ENCODE measurements around the gene TECR. TPM values are rescaled to one million over a fixed set of nuclear protein-coding genes. Genes with fewer than 3 reads are reported as not detected.
A peak's percentile ranks its signal among the peaks of the same experiment; 100 is the strongest.

TECR gene
- total RNA-seq, 2 donors from 2014 or later, result 85.7 to 108 TPM

DNA sequence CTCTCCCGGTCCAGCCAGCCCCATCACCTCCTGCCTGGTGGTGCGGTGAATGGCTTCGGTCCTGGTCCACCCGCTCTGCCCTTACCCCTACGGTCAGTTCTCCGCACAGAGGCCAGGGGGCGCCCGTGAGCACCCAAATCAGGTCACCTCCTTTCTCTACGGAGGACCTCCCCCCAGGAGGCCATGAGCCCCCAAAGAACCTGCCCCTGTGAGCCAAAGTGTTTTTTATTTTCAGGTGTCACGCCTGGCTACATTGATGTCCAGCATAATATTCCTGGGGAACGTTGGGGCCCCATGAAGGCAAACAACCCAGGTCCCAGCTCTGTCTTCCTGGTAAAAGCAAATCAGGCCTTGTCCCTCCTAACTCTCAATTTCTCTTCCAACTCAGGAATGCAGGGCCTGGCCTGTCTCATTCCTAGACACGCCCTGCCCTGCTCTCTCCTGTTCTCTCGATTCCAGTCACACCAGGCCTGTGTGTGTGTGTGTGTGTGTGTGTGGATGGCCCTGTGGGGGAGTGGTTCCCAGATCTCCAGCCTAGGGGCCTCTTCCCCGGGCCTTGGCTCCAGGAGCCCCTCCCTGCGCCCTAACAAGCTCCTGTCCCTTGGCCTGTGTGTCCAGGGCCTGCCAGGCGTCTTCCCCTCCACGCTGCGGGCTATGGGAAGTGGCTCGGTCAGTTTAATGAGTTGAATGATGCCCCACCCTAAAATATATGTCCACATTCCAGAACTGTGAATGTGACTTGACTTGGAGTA is 23.7 kb upstream of the TECR start:
- peak; percentile 50 for DNase-seq
- intact Hi-C loops (cut with DNase I), result no loop called here
- peak; percentile 31 to 33 for ATAC-seq

DNA sequence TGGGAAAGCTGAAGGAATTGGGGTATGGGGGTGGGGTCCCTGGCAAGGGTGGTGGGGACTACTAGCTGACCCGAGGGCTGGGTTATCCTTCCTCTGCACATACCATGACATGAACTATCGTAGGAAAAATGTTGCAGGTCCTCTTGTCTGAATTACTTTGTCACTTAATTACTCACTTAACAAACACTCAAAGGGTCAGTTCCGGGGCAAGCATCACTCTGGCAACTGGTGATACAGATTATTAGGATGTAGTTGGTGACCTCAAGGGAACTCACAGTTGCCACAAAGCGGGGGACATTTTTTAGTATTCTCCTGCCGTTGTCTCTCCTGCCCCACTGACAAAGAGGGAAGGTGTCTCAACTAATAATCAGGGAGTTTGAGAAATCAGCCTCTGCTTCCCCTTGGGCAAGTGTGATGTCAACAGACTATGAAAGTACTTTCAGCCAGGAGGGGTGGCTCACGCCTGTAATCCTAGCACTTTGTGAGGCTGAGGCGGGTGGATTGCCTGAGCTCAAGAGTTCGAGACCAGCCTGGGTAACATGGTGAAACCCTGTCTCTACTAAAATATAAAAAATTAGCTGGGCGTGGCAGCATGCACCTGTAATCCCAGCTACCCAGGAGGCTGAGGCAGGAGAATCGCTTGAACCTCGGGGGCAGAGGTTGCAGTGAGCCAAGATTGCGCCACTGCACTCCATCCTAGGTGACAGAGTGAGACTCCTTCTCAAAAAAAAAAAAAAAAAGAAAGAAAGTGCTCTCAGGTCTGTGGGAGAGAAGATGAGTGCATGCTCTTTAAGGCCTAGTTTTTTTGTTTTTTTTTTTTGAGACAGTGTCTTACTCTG is 21.5 kb upstream of the TECR start:
- intact Hi-C loops (cut with DNase I), result no loop called here

DNA sequence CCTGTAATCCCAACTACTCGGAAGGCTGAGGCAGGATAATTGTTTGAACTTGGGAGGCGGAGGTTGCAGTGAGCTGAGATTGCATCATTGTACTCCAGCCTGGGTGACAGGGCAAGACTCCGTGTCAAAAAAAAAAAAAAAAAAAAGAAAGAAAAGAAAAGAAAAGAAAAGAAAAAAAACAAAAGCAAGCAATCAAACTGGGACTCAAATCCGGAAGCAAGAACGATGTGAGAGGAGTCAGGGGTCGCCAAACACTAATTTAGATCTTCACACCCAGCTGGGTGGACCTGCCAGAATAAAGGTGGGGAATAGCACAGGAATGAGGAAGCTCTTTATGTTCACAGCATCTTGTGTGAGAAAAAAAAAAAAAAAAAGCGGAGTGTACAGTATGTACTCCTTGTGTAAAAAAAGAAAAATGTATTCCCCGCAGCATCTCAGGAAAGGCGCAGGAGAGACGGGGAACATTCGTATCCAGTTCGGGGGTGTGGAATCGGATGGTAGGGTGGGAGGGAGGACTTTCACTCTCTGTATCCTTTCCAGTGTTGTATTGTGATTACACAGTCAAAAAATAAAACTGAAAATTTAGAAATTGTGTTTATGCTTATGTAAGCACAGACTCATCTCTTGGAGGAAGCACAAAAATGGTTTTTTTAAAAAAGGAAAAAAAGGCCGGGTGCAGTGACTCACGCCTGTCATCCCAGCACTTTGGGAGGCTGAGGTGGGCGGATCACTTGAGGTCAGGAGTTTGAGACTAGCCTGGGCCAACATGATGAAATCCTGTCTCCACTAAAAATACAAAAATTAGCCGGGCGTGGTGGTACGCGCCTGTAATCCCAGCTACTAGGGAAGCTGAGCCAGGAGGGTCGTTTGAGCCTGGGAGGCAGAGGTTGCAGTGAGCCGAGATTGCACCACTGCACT is 18.8 kb upstream of the TECR start:
- DNase-seq, result peak; percentile 56
- peak; percentile 33 to 67 for ATAC-seq
- intact Hi-C loops (cut with DNase I), result no loop called here

More for the DNA sequence above, 21.5 kb upstream of the TECR start:
- ATAC-seq (peak in 1 of 2 donors; percentile 16), DNase-seq (no peak)

DNA sequence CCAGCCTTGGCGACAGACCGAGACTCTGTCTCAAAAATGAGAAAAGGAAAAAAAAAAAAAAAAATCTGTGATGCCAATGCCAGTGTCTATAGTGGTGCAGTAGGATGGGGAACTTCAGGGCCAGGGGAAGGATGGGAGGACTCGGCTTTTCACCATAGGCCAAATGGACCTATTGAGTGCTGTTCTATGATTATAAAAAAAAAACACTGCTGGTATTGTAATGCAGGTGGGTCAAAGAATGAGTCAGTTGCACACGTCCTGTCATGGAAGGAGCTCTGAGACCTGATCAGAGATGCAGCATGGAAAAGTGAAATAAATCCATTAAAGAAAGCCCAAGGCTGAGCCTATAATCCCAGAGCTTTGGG is 18.2 kb upstream of the TECR start:
- peak in 1 of 2 donors; percentile 3 for ATAC-seq
- intact Hi-C loops (cut with DNase I), result no loop called here
- DNase-seq, result no peak

DNA sequence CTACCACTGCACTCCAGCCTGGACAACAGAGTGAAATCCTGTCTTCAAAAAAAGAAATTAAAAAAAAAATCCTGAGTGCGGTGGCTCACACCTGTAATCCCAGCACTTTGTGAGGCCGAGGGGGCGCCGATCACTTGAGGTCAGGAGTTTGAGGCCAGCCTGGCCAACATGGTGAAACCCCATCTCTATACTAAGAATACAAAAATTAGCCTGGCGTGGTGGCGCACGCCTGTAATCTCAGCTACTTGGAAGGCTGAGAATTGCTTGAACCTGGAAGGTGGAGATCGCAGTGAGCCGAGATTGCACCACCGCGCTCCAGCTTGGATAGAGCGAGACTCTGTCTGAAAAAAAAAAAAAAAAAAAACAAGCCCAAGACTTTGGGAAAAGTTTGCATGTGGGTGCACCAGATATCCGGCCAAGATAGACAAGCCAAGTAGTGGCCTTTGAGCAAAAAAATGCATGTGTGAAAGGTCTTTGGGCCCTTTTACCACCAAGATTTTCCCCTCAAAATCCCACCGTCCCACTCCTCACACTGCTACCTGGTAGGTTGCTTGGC is 16.9 kb upstream of the TECR start:
- intact Hi-C loops (cut with DNase I), result no loop called here
- DNase-seq (no peak), ATAC-seq (no peak)

DNA sequence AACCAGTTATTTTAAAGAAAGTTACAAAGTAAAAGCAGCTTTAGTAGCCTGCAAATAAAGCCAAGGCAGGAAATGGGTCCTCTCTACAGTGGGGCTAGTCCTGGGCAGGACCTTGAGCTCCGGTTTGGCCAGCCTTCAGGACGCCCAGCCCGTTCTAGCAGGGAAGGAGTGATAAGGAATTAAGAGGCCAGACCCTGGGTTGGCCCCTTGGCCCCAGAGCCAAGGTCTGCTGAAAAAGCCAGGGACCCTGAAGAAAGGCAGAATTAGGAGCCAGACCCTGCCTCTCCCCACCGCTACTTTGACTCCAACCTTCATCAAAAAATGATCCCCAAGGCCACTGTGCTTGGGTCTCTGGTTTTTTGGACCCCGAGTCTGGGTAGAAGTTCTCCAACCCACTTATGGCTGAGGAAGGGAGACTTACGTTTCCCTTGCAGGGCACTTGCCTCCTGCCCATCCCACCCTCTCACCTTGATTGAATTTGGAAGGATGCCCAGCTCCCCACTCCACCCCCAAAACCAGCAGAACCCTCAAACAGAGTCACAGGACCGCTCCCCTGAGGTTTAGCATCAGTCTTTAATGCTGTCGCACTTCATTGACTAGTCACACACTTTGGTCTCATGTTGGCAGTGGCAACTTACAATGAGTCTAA is 15.1 kb upstream of the TECR start:
- intact Hi-C loops (cut with DNase I), result no loop called here
- no peak for DNase-seq
- no peak for ATAC-seq

DNA sequence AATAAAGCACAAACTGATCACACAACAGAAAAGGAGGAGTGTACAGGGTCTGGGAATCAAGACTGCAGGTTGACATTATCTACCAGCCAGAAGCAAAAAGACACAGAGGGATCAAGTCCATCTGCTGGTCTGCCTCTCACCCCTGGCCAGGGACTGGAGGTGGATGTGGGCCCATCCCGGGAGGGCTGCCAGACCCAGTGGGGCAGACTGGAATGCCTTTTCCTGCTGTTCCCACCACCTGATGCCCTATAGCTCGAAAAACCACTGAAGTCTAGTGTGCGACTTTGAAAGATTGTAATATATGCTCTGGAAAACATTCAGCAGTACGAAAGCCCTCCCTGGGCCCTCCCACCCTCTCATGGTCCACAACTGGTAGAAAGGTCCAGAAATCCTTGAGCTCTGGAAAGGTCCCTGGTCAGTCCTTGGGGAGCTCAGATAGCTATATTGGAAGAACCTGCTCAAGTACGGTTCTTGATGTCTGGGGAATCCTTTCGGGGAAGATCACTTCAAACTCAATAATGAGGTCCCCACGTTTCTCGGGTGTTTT is 13.8 kb upstream of the TECR start:
- intact Hi-C loops (cut with DNase I), result no loop called here
- no peak for ATAC-seq

DNA sequence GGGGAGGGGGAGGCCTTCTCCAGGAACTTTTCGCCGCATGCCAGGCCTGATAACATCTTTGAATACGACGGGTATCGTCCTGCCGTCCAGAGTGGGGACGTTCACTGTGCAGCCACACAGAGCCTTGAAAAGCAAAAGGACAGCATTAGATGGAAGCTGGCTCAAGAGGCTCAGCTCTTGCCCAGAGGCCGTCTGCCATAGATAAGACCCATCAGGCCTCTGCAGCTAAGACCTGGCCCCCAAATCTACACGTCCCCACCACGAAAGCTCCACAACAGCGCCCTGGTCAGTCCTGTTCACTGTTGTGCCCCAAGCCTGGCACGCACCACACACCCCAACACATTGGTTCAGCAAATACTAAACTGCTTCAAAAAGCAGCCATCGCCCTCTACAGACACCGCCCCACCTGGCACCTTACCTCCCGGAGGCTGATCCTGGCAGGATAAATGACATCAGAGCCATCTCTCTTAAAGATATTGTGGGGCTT is 13.3 kb upstream of the TECR start:
- intact Hi-C loops (cut with DNase I), result no loop called here
- DNase-seq (no peak), ATAC-seq (no peak)

More for the DNA sequence above, 13.8 kb upstream of the TECR start:
- DNase-seq, result no peak

DNA sequence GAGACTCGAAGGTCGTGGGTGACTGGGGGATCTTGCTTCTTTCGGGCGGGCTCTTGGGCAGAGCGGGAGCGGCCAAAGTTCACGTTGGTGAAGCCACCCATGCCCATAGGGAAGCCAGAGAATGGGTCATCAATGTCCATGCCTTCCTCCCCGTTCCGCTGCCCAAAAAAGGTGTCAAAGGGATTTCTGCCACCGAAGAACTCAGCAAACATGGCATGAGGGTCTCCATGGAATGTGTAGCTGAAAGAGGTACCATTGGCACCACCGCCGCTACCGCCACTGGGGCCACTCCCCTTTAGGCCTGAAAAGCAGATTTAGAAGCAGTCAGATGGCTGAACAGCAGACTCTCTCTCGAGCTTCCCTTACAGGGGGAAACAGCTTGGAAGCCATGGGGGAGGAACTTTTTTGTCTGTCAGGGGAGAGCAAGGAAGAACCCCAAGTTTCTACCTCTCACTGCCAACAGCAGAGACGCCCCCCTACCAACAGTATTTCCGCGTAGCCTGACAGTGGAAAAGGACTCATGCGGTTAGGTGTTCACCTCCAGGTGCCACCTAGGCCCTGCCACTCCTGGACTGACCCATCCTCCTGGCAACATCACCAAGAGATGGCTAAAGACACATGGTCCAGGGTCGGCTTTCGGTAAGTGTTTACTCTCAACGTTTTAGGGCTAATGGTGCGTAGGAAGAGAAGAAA is 12.5 kb upstream of the TECR start:
- DNase-seq (no peak), ATAC-seq (no peak)
- intact Hi-C loops (cut with DNase I), result no loop called here

DNA sequence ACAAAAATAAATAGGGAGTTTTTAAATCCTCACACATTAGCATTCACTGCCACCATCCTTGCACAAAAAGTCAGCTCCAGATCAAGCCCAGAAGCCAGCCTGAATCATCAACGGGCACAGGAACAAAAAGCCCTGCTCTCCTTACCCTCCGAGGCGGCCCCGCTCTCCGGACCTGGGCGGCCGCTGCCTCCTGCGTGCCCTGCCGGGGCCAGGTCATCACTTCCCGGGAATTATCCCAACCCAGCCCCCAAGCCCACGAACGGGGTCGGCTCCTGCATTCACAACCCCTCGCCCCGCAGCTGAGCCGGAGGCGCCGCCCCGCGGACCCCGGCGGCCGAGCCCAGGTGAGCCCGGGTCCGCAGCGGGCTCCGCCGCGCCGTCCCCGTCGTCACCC is 12.0 kb upstream of the TECR start:
- DNase-seq (peak; percentile 56), ATAC-seq (peak; percentile 0 to 1)
- intact Hi-C loops (cut with DNase I), result no loop called here

DNA sequence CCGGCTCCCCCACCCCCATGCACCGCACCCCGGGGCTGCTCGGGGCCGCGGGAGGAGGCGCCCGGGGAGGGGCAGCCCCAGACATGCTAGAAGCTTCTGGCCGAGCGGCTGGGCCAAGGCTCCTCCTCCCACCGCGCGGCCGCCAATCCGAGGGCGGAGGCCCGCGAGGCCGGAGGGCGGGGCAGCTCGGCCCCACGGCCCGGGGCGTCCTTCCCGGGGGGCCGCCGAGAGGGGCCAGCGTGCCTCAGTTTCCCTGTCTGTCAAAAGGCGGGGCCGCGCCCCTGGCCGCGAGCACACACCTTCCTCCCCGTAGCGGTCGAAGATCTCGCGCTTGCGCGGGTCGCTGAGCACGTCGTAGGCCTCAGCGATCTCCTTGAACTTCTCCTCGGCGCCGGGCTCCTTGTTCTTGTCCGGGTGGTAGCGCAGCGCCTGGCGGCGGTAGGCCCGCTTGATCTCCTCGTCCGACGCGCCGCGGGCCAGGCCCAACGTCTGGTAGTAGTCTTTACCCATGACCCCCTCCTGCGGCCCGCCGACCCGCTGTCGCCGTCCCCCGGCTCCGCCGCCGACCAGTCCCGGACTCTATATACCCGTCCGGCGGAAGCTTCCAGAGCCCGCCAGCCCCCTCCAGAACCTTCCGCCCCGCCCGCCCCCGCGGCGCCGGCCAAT is 11.4 kb upstream of the TECR start, which contains the start of gene DNAJB1:
TSS of gene DNAJB1 (minus strand) at position 558 of the 666 bp plus-strand sequence. CDS start at position 510, 48 bp downstream.
- DNase-seq, result peak; percentile 85
- intact Hi-C loops (cut with DNase I), result no loop called here
- peak; percentile 86 to 91 for ATAC-seq

DNA sequence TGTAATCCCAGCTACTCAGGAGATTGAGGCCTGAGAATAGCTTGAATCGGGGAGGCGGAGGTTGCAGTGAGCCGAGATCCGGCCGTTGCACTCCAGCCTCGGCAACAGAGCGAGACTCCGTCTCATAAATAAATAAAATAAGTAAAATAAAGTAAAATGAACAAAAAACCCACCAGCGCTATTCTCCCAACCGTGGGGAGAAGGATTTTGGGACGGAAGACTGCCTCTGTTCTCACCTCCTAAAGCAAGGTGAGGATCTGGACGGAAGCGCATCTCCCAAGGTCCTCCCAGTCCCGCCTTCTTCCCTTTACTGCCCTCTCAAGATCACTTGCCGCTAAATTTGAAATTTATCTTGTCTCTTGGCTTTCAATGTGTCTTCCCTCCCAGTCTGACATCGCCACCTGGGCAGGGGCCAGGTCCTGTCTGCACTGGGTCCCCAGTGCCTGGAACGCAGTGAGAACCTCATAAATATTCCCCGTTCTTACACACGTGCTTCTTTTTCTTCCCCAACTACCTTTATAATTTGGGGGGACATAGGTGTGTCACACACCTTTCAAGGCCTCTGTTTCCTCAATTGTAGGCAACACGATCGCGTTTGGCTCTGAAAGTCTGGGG is 10.0 kb upstream of the TECR start:
- no peak for DNase-seq
- no peak for ATAC-seq
- intact Hi-C loops (cut with DNase I), result no loop called here

DNA sequence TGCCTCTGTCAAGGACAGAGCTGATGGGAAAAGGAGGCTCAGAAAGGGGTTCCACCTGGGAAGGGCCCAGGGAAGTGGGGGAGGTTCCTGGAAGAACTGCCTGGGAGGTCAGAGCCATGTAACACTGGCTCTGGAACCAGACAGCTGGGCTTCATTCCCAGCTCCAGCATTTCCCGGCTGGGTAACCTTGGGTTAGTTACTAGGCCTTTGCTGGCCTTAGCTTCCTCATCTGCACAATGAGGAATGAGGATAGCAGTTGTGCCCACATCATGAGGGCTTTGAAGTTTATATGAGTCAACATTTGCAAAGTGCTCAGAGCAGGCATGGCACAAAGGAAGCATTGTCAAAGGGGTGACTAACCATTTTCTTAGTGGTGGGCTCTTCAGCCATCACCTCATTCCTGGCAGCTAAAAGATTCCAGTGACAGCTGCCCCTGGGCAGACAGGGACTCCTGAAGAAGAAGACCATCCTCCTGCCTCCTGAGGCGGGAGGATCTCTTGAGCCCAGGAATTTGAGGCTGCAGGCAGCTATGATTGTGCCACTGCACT is 9.5 kb upstream of the TECR start:
- intact Hi-C loops (cut with DNase I), result no loop called here
- DNase-seq (no peak), ATAC-seq (no peak)

DNA sequence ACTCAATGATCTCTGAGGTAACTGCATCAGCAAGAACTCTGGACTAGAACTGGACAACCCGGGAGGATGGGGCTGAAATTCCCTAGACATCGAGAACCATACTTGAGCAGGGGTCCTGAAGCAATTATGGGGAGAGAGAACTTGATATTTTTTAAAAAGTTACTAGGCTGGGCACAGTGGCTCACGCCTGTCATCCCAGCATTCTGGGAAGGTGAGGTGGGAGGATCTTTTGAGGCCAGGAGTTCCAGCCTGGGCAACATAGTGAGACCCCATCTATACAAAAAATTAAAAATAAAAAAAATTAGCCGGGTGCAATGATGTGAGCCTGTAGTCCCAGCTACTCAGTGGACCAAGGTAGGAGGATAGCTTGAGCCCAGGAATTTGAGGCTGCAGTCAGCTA is 8.9 kb upstream of the TECR start:
- DNase-seq, result no peak
- intact Hi-C loops (cut with DNase I), result no loop called here

DNA sequence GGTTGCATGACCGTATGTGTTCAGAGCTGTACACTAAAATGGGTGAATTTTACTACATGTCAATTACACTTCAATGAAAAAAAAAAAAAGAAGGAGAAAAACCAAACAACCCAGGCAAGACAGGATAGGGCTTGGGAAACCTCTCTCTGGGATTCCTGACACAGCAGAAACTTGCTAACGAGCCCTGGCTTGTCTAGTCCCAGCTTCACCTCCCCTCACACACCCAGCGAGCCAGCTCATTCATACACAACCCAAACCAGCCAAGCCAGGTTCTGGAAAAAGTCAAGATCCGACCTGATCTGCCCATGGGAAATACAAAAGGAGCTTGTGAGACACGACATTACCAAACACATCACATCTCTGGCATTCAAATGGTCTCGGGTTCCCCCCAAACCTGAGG is 3.7 kb upstream of the TECR start:
- no peak for ATAC-seq
- intact Hi-C loops (cut with DNase I), result no loop called here
- DNase-seq, result no peak

More for the DNA sequence above, 8.9 kb upstream of the TECR start:
- ATAC-seq, result no peak

DNA sequence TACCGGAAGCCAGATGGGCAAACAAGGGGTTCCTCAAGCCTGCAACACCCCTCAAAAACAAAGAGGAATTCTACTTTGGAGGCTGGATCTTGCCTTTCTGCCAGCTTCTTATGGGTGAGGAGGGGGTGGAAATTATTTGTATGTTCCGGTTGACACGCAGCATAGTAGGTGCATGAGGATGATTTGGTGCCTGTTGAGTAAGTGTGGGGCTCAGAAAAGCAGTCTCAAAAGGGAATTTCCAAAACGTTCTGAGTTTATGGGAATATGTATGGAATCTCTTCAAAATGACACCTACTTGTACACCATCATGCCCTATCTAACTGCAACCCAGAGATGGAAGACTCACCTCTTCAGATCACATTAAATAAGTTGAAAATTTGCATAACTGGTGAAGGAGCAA is 3.0 kb upstream of the TECR start:
- intact Hi-C loops (cut with DNase I), result no loop called here
- no peak for DNase-seq
- ATAC-seq, result no peak
